PFSK-1 (cell line): ENCODE measurements around the gene ACADSB.

Source experiments
- POLR2AphosphoS5 ChIP-seq: IDR thresholded peaks from 2 replicates; pipeline ENCODE4 v1.6.1; 2012; ENCODE audit warnings: low read depth, mild to moderate bottlenecking, control low read depth, low read length, moderate library complexity
- SIN3A ChIP-seq: IDR thresholded peaks from 2 replicates; pipeline ENCODE4 v1.6.1; 2012; ENCODE audit warnings: mild to moderate bottlenecking, low read length, moderate library complexity, borderline replicate concordance; ENCODE audit not compliant: insufficient read depth
- TAF1 ChIP-seq: IDR thresholded peaks from 2 replicates; pipeline ENCODE4 v1.6.1; 2012; ENCODE audit warnings: low read length, control low read depth, borderline replicate concordance; ENCODE audit not compliant: insufficient read depth

DNA sequence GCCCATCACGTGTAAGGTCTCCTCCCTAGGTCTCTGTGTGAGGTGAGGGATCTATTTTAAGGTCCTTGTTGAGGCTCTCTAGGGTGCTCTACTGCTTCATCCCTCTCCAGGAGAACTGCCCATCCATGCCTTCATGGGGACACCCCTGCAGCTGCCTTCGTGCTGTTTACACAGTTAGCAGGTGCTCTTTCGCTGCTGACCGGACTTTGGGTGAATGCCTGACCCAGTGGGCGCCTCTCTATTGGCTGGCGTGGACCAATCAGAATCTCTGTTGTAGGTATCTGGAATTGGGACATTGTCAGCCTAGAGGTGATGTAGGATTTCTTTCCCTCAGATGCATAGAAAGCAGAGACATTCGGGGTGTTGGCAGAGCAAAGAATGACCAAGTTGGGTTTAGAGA, 88.2 kb downstream of the ACADSB start:
- TF ChIP-seq POLR2AphosphoS5 (no peak), SIN3A (no peak), TAF1 (no peak)
